Spleen (tissue), 11 donors: ENCODE measurements around the gene MYEOV. TPM values are rescaled to one million over a fixed set of nuclear protein-coding genes. Genes with fewer than 3 reads are reported as not detected.

ENCODE experiments used
- DNase-seq: peaks from one replicate; pipeline ENCODE4 v3.0.0-alpha.2; 2020
- H3K27ac ChIP-seq, 8 donors: fragments of 200-600 bp; sonication (generic) in 7 of 8; 1 replicate in 4 of 8; 2 replicates in 4 of 8; pipeline versions ENCODE4 v1.5.0 to v1.8.0; 2016 to 2021; ENCODE audit warnings: inconsistent platforms in 4 of 8, mild to moderate bottlenecking in 4 of 8, moderate library complexity in 1 of 8
- H3K27me3 ChIP-seq, 7 donors: fragments of 200-600 bp; sonication (generic) in 6 of 7; replicated peaks in 1 of 7; 1 replicate in 4 of 7; 2 replicates in 3 of 7; pipeline versions ENCODE4 v1.5.0 to v1.8.0; 2016 to 2021; ENCODE audit warnings: inconsistent platforms in 3 of 7, mild to moderate bottlenecking in 1 of 7
- H3K36me3 ChIP-seq, 6 donors: fragments of 200-600 bp; sonication (generic) in 5 of 6; 1 replicate in 4 of 6; 2 replicates in 2 of 6; pipeline versions ENCODE4 v1.5.0 to v1.8.0; 2016 to 2021; ENCODE audit warnings: inconsistent platforms in 2 of 6
- H3K4me1 ChIP-seq, 6 donors: fragments of 200-600 bp; sonication (generic) in 5 of 6; 1 replicate in 3 of 6; 2 replicates in 3 of 6; pipeline versions ENCODE4 v1.5.0 to v1.8.0; 2016 to 2021; ENCODE audit warnings: inconsistent platforms in 3 of 6
- H3K4me3 ChIP-seq, 8 donors: fragments of 200-600 bp; sonication (generic) in 7 of 8; 1 replicate in 4 of 8; 2 replicates in 4 of 8; pipeline versions ENCODE4 v1.5.0 to v1.8.0; 2016 to 2021; ENCODE audit warnings: inconsistent platforms in 4 of 8, mild to moderate bottlenecking in 4 of 8, moderate library complexity in 2 of 8
- H3K9me3 ChIP-seq, 8 donors: fragments of 200-600 bp; sonication (generic) in 7 of 8; 1 replicate in 4 of 8; 2 replicates in 4 of 8; pipeline versions ENCODE4 v1.5.0 to v1.8.0; 2016 to 2021; ENCODE audit warnings: inconsistent platforms in 4 of 8
- CTCF ChIP-seq, 11 experiments: fragments of 200-600 bp in 7 of 11; fragments of 450-650 bp in 4 of 11; sonication (generic) in 4 of 11; IDR thresholded peaks in 8 of 11; conservative IDR thresholded peaks in 3 of 11; 1 replicate in 7 of 11; 2 replicates in 4 of 11; pipeline versions ENCODE4 v1.4.0 to v1.8.0; 2016 to 2021; ENCODE audit warnings: antibody characterized with exemption in 11 of 11, inconsistent platforms in 4 of 11, mild to moderate bottlenecking in 1 of 11
- POLR2A ChIP-seq, 3 donors: fragments of 450-650 bp; IDR thresholded peaks; one replicate each; pipeline ENCODE4 v1.5.1; 2017; ENCODE audit warnings: antibody characterized with exemption in 3 of 3, mild to moderate bottlenecking in 1 of 3
- POLR2AphosphoS5 ChIP-seq, 3 donors: sonication (generic); formaldehyde crosslinking; IDR thresholded peaks; one replicate each; pipeline ENCODE4 v1.5.1; 2017; ENCODE audit warnings: antibody characterized with exemption in 3 of 3
- WGBS, 5 donors: extraction: QIAGEN DNeasy Blood & Tissue Kit in 3 of 5; methylation state at CpG; one replicate each; pipeline versions ENCODE4 v1.1.5 to v1.1.7; 2013 to 2018; 5-methylcytosine and 5-hydroxymethylcytosine counted together
- intact Hi-C: fragments of 100-400 bp; cut with DNase I; formaldehyde crosslinking; loops from one replicate; pipeline ENCODE4 v1.15.0; 2023; ENCODE audit warnings: low total_unique reads
- polyA plus RNA-seq, 3 donors: library from polyadenylated mRNA; stranded (reverse); fragments of 200-250 nt; gene quantifications; one replicate each; pipeline ENCODE4 v1.2.1, GENCODE V29; 2013
- total RNA-seq, 7 donors: library from RNA; depleted of rRNA in 3 of 7; stranded (reverse); fragments of >200 nt in 3 of 7; fragmentation: NEBNext Ultra II Directional in 4 of 7; extraction: Animal tissue kit (Norgen Biotek cat#: 25700) in 4 of 7; gene quantifications; one replicate each; pipeline versions ENCODE4 v1.1.0 to v1.2.1, GENCODE V29; 2016 to 2021
- donor health status: healthy with polysubstance abuse.
- donor health status: DM: no; HTN: no; CAD: no; lungs with moderate emphysema.
- donor health status: DM: no; HTN: no; CAD: no.
- donor health status: Bipolar disorder and iron deficiency.
- donor health status: healthy.
- donor health status: DM: no; HTN: no; CAD: no.
- donor health status: DM: yes; HTN: yes; CAD: no.

Gene MYEOV
- total and polyA plus RNA-seq, 10 donors: 0.06 to 1.4 (median 0.47) TPM; not detected in 2

DNA sequence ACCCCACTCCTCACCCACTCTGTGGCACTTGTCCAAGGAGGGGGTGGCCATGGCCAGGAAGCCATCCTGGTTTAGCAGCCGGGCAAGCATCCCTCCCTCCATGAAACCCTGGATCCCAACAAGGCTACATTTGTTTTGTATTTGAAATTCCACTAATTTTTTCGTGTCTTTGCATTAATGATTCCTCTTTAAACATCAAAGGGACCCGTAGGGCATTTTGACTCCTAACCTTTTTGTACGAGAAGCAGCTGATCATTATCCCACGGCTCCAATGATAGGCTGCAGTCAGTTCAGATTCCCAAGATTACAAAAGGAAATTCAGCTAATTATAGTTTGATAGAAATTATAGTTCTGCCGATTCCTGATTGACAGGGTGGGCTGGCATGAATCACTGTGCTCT lies 10.7 kb downstream of the MYEOV start:
- Histone ChIP-seq H3K36me3 (no peaks in the 10 kb centered on the region), H3K4me1 (peaks cover 0 to 47% (median 21%) of the 10 kb centered on the region in 6 donors), H3K9me3 (no peaks in the 10 kb centered on the region), H3K27me3 (no peaks in the 10 kb centered on the region), H3K4me3 (no peak overlapping the region), H3K27ac (no peak overlapping the region)
- TF ChIP-seq POLR2AphosphoS5 (IDR thresholded peaks at IDR 0.05) (no peak), POLR2A (IDR thresholded peaks at IDR 0.05) (no peak), CTCF (IDR thresholded peaks at IDR 0.05 in 8 of 11, conservative IDR thresholded peaks at IDR 0.05 in 3 of 11) (no peak)
- 74 to 82% (median 77%) methylated on average over 6 of the region's 6 CpGs for WGBS, 5 donors
- intact Hi-C loops: no loop called here
- no peak for DNase-seq

DNA sequence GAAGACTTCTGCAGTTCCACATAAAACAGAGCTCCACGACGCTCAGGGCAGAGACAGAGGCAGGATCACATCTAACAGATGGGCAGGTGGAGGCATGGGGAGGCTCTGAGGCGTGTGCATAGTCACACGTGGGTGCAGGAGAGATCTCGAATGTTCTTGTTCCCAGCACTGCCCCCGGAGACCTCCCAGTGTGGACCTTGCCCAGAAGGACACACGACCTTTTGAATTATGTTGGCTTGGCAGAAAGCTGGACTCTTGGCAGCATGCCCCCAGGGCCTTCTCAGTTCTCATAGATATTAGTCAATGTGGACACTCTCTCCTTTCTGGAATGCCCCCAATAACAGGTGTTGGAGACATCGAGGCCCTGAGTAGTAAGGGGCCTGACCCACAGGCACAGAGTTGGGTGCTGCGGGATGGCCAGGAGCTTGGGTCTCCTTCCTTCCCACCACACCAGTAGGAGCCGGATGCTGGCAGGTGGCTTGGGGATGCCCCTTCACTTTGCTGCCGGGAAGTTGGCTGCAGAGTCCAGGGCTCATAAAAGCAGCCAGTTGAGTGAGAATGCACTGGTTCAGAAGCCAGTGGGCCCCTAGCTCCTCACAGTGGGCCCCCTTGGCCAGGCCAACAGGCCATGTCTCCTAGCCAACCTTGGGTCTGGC lies 12.1 kb downstream of the MYEOV start:
- intact Hi-C loops: no loop called here

DNA sequence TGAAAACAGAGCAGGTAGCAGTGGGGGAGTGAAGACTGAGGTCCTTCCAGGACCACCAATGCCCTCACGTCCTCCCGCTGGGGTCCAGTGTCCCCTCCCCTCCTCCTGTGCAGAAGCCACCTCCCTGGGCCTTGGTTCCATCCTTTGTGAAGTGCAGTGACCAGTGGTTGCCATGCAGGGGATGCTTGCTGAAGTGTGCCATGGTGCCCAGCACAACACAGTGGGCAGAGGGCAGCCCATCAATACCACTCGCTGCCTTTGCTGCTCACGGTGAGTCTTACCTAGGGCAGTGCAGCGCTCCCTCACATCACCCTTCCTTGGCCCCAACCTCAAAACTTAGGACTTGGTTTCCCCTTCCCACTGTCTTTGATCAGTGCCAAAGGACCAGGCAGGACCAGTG lies 12.9 kb downstream of the MYEOV start:
- H3K4me3 ChIP-seq: no peak overlapping the region
- TF ChIP-seq POLR2A (IDR thresholded peaks at IDR 0.05) (no peak), POLR2AphosphoS5 (IDR thresholded peaks at IDR 0.05) (no peak), CTCF (IDR thresholded peaks at IDR 0.05 in 8 of 11, conservative IDR thresholded peaks at IDR 0.05 in 3 of 11) (no peak)
- no peak for DNase-seq
- no peaks in the 10 kb centered on the region for H3K36me3 ChIP-seq
- H3K4me1 ChIP-seq: peaks cover 10 to 48% (median 29%) of the 10 kb centered on the region in 6 donors
- intact Hi-C loops: no loop called here
- no peak overlapping the region for H3K27ac ChIP-seq
- H3K9me3 ChIP-seq: no peaks in the 10 kb centered on the region
- 86 to 95% (median 92%) methylated on average over 5 of the region's 5 CpGs for WGBS, 5 donors
- no peaks in the 10 kb centered on the region for H3K27me3 ChIP-seq

More for the DNA sequence above, 12.1 kb downstream of the MYEOV start:
- no peak for DNase-seq
- H3K9me3 ChIP-seq: no peaks in the 10 kb centered on the region
- 63 to 71% (median 67%) methylated on average over 10 to 11 of the region's 11 CpGs for WGBS, 5 donors
- no peaks in the 10 kb centered on the region for H3K27me3 ChIP-seq
- no peak overlapping the region for H3K27ac ChIP-seq
- TF ChIP-seq CTCF (IDR thresholded peaks at IDR 0.05 in 8 of 11, conservative IDR thresholded peaks at IDR 0.05 in 3 of 11): no peak
- TF ChIP-seq POLR2AphosphoS5 (IDR thresholded peaks at IDR 0.05): no peak
- TF ChIP-seq POLR2A (IDR thresholded peaks at IDR 0.05): no peak
- peaks cover 2 to 48% (median 25%) of the 10 kb centered on the region in 6 donors for H3K4me1 ChIP-seq
- H3K36me3 ChIP-seq: no peaks in the 10 kb centered on the region
- no peak overlapping the region for H3K4me3 ChIP-seq

GRCh38 chr11:69307421-69307820 lies 13.5 kb downstream of the MYEOV start:
- Histone ChIP-seq H3K4me3 (no peak overlapping the region), H3K27me3 (no peaks in the 10 kb centered on the region), H3K27ac (no peak overlapping the region), H3K4me1 (peaks cover 16 to 48% (median 33%) of the 10 kb centered on the region in 6 donors), H3K36me3 (no peaks in the 10 kb centered on the region), H3K9me3 (no peaks in the 10 kb centered on the region)
- no peak for DNase-seq
- intact Hi-C loops: no loop called here
- TF ChIP-seq POLR2AphosphoS5 (IDR thresholded peaks at IDR 0.05): no peak
- no peak for TF ChIP-seq POLR2A (IDR thresholded peaks at IDR 0.05)
- TF ChIP-seq CTCF (IDR thresholded peaks at IDR 0.05 in 8 of 11, conservative IDR thresholded peaks at IDR 0.05 in 3 of 11): no peak
- WGBS, 5 donors: 71 to 93% (median 85%) methylated on average over 5 to 6 of the region's 6 CpGs
